Measurements from ENCODE around the gene PNKD.

DNA sequence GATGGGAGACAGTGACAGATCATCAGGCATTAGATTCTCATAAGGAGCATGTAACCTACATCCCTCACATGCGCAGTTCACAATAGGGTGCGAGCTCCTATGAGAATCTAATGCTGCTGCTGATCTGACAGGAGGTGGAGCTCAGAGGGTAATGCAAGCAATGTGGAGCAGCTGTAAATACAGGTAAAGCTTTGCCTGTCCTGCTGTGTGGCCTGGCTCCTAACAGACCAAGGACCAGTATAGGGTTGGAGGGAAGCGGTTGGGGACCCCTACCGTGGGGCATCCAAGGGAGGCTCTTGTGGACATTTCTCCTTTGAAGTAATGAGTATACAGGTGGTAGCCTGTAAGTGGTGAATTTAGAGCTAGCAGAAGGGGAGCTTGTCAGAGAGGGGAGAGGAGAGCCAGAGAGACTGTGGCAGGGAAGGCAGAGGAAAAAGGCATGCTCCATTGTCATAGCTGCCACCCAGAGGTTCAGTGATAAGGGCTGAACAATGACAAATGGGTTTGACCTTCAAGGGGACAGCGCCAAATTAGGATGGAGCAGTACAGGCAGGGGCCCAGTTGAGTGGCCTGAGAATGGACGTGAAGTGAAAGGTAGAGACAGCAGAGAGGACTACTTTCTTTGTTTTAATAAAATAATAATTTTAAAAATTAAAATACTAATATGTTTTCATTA, 37.2 kb downstream of the PNKD start:
- TF ChIP-seq, protein P1, sequence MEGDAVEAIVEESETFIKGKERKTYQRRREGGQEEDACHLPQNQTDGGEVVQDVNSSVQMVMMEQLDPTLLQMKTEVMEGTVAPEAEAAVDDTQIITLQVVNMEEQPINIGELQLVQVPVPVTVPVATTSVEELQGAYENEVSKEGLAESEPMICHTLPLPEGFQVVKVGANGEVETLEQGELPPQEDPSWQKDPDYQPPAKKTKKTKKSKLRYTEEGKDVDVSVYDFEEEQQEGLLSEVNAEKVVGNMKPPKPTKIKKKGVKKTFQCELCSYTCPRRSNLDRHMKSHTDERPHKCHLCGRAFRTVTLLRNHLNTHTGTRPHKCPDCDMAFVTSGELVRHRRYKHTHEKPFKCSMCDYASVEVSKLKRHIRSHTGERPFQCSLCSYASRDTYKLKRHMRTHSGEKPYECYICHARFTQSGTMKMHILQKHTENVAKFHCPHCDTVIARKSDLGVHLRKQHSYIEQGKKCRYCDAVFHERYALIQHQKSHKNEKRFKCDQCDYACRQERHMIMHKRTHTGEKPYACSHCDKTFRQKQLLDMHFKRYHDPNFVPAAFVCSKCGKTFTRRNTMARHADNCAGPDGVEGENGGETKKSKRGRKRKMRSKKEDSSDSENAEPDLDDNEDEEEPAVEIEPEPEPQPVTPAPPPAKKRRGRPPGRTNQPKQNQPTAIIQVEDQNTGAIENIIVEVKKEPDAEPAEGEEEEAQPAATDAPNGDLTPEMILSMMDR (conservative IDR thresholded peaks at IDR 0.05; ENCODE audit: low read length): no peak
- TF ChIP-seq EZH2phosphoT487 (IDR thresholded peaks at IDR 0.05; ENCODE audit: borderline replicate concordance): no peak
